Fibroblast of lung (primary cell): ENCODE results near the gene GALC. TPM values are rescaled to one million over a fixed set of nuclear protein-coding genes. Genes with fewer than 3 reads are reported as not detected.

Source experiments
- DNase-seq, 2 donors: peaks; one replicate each; pipeline versions ENCODE4 v3.0.0 to v3.0.0-alpha.2; 2010; ENCODE audit warnings: low read depth in 2 of 2
- H2AFZ ChIP-seq: 2 replicates; pipeline ENCODE4 v1.5.1; 2012; ENCODE audit warnings: low read length, control low read depth, inconsistent platforms
- H3K27ac ChIP-seq: 2 replicates; pipeline ENCODE4 v1.5.1; 2011; ENCODE audit warnings: low read length, control low read depth; ENCODE audit not compliant: insufficient read depth
- H3K27me3 ChIP-seq: 2 replicates; pipeline ENCODE4 v1.5.1; 2011; ENCODE audit warnings: mild to moderate bottlenecking, low read length; ENCODE audit not compliant: control insufficient read depth, insufficient read depth
- H3K36me3 ChIP-seq: 2 replicates; pipeline ENCODE4 v1.5.1; 2011; ENCODE audit warnings: low read length; ENCODE audit not compliant: control insufficient read depth, insufficient read depth
- H3K4me1 ChIP-seq: 2 replicates; pipeline ENCODE4 v1.5.1; 2011; ENCODE audit warnings: low read length; ENCODE audit not compliant: control insufficient read depth, insufficient read depth; ENCODE audit errors: extremely low read depth
- H3K4me2 ChIP-seq: 2 replicates; pipeline ENCODE4 v1.5.1; 2011; ENCODE audit warnings: low read length, control low read depth; ENCODE audit not compliant: insufficient read depth; ENCODE audit errors: extremely low read depth
- H3K4me3 ChIP-seq, 4 experiments: fragments of 200-600 bp in 1 of 4; sonication (generic) in 1 of 4; replicated peaks in 1 of 4; 2 replicates each; pipeline ENCODE4 v1.5.1; 2011 to 2016; ENCODE audit warnings: low read length in 4 of 4, low read depth in 3 of 4, mild to moderate bottlenecking in 3 of 4, control low read depth in 2 of 4, inconsistent platforms in 1 of 4, mixed read lengths in 1 of 4; ENCODE audit not compliant: insufficient read depth in 1 of 4; ENCODE audit errors: control extremely low read depth in 1 of 4
- H3K79me2 ChIP-seq: 2 replicates; pipeline ENCODE4 v1.5.1; 2012; ENCODE audit warnings: mild to moderate bottlenecking, low read length, inconsistent platforms; ENCODE audit not compliant: control insufficient read depth, insufficient read depth
- H3K9ac ChIP-seq: 2 replicates; pipeline ENCODE4 v1.5.1; 2011; ENCODE audit warnings: mild to moderate bottlenecking, low read length, control low read depth; ENCODE audit not compliant: insufficient read depth
- H3K9me3 ChIP-seq: 2 replicates; pipeline ENCODE4 v1.5.1; 2012; ENCODE audit warnings: low read depth, low read length; ENCODE audit not compliant: control insufficient read depth, insufficient read depth
- H4K20me1 ChIP-seq: 2 replicates; pipeline ENCODE4 v1.5.1; 2011; ENCODE audit warnings: low read length; ENCODE audit not compliant: control insufficient read depth, insufficient read depth; ENCODE audit errors: extremely low read depth
- CTCF ChIP-seq, 2 donors: IDR thresholded peaks in 1 of 2; conservative IDR thresholded peaks in 1 of 2; 1 replicate in 1 of 2; 2 replicates in 1 of 2; pipeline ENCODE4 v1.5.1; 2011 to 2012; ENCODE audit warnings: low read length in 2 of 2, control low read depth in 1 of 2, inconsistent platforms in 1 of 2, low read depth in 1 of 2, mild to moderate bottlenecking in 1 of 2
- EZH2 ChIP-seq: IDR thresholded peaks from 2 replicates; pipeline ENCODE4 v1.5.1; 2012; ENCODE audit warnings: low read length, control low read depth, mild to moderate bottlenecking; ENCODE audit errors: missing control alignments
- polyA plus RNA-seq, 2 donors: library from polyadenylated mRNA; depleted of rRNA in 1 of 2; stranded (reverse) in 1 of 2; unstranded in 1 of 2; fragments of >200 nt; gene quantifications; 2 replicates each; pipeline ENCODE4 v1.2.1, GENCODE V29; 2011 to 2012; ENCODE audit warnings: missing spikeins in 1 of 2
- total RNA-seq: library from RNA; depleted of rRNA; stranded (reverse); fragments of >200 nt; gene quantifications from 2 replicates; pipeline ENCODE4 v1.2.1, GENCODE V29; 2014

Gene GALC
- total and polyA plus RNA-seq, 2 donors (not counting 1 experiment from before 2014, with no cell fraction given): 13.3 to 22.8 TPM

DNA sequence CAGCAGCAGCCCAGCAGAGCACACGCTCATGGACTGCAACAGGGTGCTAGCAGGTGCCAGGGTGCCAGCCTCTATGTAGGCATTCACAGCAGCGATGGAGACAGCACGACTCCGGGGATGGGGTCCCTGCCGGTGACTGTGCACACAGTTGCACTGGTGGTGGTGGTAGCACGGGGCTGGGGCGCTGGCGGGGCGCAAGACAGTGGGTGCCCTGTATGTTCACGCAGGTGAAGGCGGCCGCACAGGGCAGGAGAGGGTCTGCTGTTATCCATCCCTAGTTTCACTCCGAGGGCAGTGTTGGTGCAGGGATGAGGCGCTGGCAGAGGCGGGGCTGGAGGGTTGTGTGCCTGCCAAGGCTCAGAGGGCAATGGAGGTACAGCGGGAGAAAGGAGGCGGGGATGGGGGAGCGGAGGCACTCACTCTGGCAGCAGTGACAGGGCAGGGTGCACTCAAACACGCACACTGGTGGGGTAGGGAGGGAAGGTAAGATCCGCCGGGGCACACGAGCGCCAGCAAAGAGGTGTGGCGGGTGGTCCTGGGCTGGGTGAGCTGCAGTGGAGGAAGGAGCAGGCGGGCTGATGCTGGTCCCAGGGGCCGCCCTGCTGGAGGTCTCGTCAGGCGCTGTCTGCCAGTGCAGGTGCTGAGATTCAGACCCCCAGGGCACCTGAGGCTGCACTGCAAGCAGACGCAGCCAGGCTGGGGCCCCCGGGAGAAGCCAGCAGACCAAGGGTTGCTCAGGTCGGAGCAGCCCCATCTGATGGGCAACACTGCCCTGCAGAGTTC lies 76.7 kb downstream of the GALC start:
- no peaks in the 10 kb centered on the region for H3K4me1 ChIP-seq
- H3K4me3 ChIP-seq: no peak overlapping the region
- no peak overlapping the region for H3K4me2 ChIP-seq
- no peak overlapping the region for H3K9ac ChIP-seq
- H2AFZ ChIP-seq: no peak overlapping the region
- H3K79me2 ChIP-seq: no peaks in the 10 kb centered on the region
- no peak overlapping the region for H3K27ac ChIP-seq
- no peaks in the 10 kb centered on the region for H3K9me3 ChIP-seq
- H3K27me3 ChIP-seq: no peaks in the 10 kb centered on the region
- no peak for DNase-seq
- no peaks in the 10 kb centered on the region for H4K20me1 ChIP-seq
- no peak for TF ChIP-seq CTCF (conservative IDR thresholded peaks at IDR 0.05 in 1 of 2, IDR thresholded peaks at IDR 0.05 in 1 of 2; ENCODE audit: low read depth in 1 of 2, low read length in 2 of 2)
- no peak for TF ChIP-seq EZH2
- H3K36me3 ChIP-seq: no peaks in the 10 kb centered on the region

DNA sequence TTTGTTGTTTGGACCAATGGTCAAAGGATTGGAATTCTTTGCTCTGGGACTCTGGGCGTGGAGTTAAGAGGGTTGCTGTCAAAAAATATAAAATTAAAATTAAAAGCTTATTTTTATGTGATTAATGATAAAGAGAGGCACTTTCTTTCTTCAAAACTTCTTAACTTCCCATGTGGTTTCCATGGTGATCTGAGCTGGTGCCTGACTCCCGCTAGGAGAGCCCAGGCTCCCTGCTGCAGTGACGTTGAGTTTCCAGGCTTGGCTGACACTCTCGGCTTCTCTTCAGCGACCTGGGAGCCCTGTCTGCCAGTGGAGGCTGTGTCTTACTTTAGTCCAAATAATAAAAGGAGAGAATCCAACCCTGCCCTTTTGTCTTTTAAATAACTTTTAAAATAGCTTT lies 84.4 kb downstream of the GALC start:
- Histone ChIP-seq H3K4me1 (no peaks in the 10 kb centered on the region), H3K4me2 (no peak overlapping the region), H3K9ac (no peak overlapping the region), H3K27ac (no peak overlapping the region), H4K20me1 (no peaks in the 10 kb centered on the region), H3K9me3 (no peaks in the 10 kb centered on the region), H2AFZ (no peak overlapping the region), H3K36me3 (no peaks in the 10 kb centered on the region), H3K4me3 (no peak overlapping the region), H3K79me2 (no peaks in the 10 kb centered on the region), H3K27me3 (no peaks in the 10 kb centered on the region)
- no peak for DNase-seq
- no peak for TF ChIP-seq CTCF (conservative IDR thresholded peaks at IDR 0.05 in 1 of 2, IDR thresholded peaks at IDR 0.05 in 1 of 2; ENCODE audit: low read depth in 1 of 2, low read length in 2 of 2)
- TF ChIP-seq EZH2: no peak

DNA sequence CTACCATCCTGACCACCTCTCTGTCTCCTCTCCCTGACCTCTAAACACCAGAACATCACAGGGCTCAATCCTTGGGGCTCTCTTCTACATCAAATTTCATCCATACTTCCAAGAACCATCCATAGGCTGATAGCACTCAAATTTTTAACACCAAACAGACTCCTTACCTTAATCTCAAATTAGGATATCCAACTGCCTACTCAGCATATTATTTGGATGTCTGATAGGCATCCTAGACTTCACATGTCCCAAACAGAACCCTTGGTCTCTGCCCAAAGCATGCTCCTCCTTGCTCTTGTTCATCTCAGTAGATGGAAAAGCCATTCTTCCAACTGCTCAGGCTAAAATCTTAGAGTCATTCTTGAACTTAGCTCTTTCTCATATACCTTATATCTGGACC lies 91.3 kb downstream of the GALC start:
- Histone ChIP-seq H3K4me2 (no peak overlapping the region), H3K9ac (no peak overlapping the region), H3K36me3 (no peaks in the 10 kb centered on the region), H3K79me2 (no peaks in the 10 kb centered on the region), H2AFZ (no peak overlapping the region), H3K4me1 (no peaks in the 10 kb centered on the region), H3K9me3 (no peaks in the 10 kb centered on the region), H4K20me1 (no peaks in the 10 kb centered on the region), H3K27ac (no peak overlapping the region), H3K27me3 (no peaks in the 10 kb centered on the region), H3K4me3 (no peak overlapping the region)
- TF ChIP-seq EZH2 (no peak), CTCF (conservative IDR thresholded peaks at IDR 0.05 in 1 of 2, IDR thresholded peaks at IDR 0.05 in 1 of 2; ENCODE audit: low read depth in 1 of 2, low read length in 2 of 2) (no peak)
- no peak for DNase-seq
